ENCODE measurements around the gene WNT10A. TPM values are rescaled to one million over a fixed set of nuclear protein-coding genes. Genes with fewer than 3 reads are reported as not detected.

The WNT10A gene
- total and polyA plus RNA-seq, 9 of the 15 experiments (the other 6 are each of a cell fraction or from before 2014, with no cell fraction given), result not detected

DNA sequence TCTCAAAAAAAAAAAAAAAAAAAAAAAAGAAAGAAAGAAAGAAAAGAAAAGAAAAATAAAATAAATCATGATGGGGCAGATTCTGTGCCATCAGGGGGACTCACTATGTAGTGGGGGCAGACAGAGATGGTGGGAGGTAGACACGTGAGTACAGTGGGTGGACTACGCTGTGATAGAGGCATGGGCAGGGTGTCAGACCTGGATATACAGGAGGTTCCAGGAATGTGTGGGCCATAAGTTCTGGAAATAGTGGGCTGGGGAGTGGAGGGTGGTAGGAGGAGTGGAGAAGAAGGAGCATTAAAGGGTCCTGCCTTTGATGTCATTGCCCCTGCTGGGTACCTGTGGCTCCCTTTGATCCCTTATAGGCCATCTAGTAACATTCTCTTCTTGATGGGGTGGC lies 29.9 kb upstream of the WNT10A start (continued):
- TF ChIP-seq RERE (CRISPR knock-in tag; IDR thresholded peaks at IDR 0.05; ENCODE audit: borderline replicate concordance), result no peak

- DNase-seq (ENCODE audit: extremely low read depth in 1 of 4, low spot score in 3 of 4), result no peak
- Histone ChIP-seq H3K9me3 (replicated peaks; ENCODE audit: control insufficient read depth, insufficient read depth, low read depth, low read length) (no peaks in the 10 kb centered on the region), H3K36me3 (ENCODE audit: control insufficient read depth, insufficient read depth, low read length) (no peaks in the 10 kb centered on the region), H4K20me1 (replicated peaks; ENCODE audit: control insufficient read depth, insufficient read depth, low read length) (no peaks in the 10 kb centered on the region), H3K27me3 (ENCODE audit: control insufficient read depth in 2 of 2, insufficient read depth in 2 of 2, low read length in 2 of 2) (peaks cover 0 to 21% of the 10 kb centered on the region in 2 experiments; a peak in 2 of 5 replicates), H3K4me1 (replicated peaks in 1 of 2; ENCODE audit: control insufficient read depth in 2 of 2, insufficient read depth in 2 of 2, low read length in 2 of 2) (no peaks in the 10 kb centered on the region; a peak in 1 of 5 replicates), H3K4me2 (ENCODE audit: insufficient read depth, low read length) (no peak overlapping the region), H2AFZ (ENCODE audit: low read depth, low read length) (no peak overlapping the region), H3K4me3 (no peak overlapping the region), H3K79me2 (ENCODE audit: control insufficient read depth, insufficient read depth, low read length) (no peaks in the 10 kb centered on the region), H3K9ac (ENCODE audit: insufficient read depth in 1 of 2, low read depth in 2 of 2, low read length in 2 of 2) (no peak overlapping the region), H3K9me1 (ENCODE audit: control insufficient read depth, insufficient read depth, low read length) (no peaks in the 10 kb centered on the region), H3K27ac (ENCODE audit: extremely low read depth, low read depth, low read length) (no peak overlapping the region)
- WGBS (ENCODE audit: insufficient coverage, low coverage, missing lambda C conversion rate), result 0% methylated on average over 3 of the region's 3 CpGs
- no peak for ATAC-seq
- intact Hi-C loops (cut with micrococcal nuclease) (loop anchor here (10.0 kb wide), 1 partner anchor 304 kb away; no protein-coding TSS in a partner anchor), in situ Hi-C loops (cut with MboI) (loop anchor here (10.0 kb wide), 1 partner anchor 264 kb away; no protein-coding TSS in a partner anchor)
- ChIA-PET CTCF (ENCODE audit: low intra/inter-chr PET ratio) (interaction anchor here (1.7 kb wide), 1 partner anchor 47 kb away, joined by 10 read pairs; no protein-coding TSS in a partner anchor), POLR2A (no interaction called here)
- no peak for FAIRE-seq
- BruUV-seq (replicated peaks), result no TSS peak
- no peak for TF ChIP-seq RFX5 (IDR thresholded peaks at IDR 0.05; ENCODE audit: low read depth, low read length)
- TF ChIP-seq, protein P1, sequence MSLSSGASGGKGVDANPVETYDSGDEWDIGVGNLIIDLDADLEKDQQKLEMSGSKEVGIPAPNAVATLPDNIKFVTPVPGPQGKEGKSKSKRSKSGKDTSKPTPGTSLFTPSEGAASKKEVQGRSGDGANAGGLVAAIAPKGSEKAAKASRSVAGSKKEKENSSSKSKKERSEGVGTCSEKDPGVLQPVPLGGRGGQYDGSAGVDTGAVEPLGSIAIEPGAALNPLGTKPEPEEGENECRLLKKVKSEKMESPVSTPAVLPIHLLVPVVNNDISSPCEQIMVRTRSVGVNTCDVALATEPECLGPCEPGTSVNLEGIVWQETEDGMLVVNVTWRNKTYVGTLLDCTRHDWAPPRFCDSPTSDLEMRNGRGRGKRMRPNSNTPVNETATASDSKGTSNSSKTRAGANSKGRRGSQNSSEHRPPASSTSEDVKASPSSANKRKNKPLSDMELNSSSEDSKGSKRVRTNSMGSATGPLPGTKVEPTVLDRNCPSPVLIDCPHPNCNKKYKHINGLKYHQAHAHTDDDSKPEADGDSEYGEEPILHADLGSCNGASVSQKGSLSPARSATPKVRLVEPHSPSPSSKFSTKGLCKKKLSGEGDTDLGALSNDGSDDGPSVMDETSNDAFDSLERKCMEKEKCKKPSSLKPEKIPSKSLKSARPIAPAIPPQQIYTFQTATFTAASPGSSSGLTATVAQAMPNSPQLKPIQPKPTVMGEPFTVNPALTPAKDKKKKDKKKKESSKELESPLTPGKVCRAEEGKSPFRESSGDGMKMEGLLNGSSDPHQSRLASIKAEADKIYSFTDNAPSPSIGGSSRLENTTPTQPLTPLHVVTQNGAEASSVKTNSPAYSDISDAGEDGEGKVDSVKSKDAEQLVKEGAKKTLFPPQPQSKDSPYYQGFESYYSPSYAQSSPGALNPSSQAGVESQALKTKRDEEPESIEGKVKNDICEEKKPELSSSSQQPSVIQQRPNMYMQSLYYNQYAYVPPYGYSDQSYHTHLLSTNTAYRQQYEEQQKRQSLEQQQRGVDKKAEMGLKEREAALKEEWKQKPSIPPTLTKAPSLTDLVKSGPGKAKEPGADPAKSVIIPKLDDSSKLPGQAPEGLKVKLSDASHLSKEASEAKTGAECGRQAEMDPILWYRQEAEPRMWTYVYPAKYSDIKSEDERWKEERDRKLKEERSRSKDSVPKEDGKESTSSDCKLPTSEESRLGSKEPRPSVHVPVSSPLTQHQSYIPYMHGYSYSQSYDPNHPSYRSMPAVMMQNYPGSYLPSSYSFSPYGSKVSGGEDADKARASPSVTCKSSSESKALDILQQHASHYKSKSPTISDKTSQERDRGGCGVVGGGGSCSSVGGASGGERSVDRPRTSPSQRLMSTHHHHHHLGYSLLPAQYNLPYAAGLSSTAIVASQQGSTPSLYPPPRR (CRISPR knock-in tag; IDR thresholded peaks at IDR 0.05; ENCODE audit: borderline replicate concordance), result no peak
- no peak for TF ChIP-seq ZNF431 (CRISPR knock-in tag; IDR thresholded peaks at IDR 0.05)
- TF ChIP-seq HDAC2 (IDR thresholded peaks at IDR 0.05), result no peak
- TF ChIP-seq SLC30A9 (CRISPR knock-in tag; IDR thresholded peaks at IDR 0.05), result no peak
- no peak for TF ChIP-seq ELF1 (tag; IDR thresholded peaks at IDR 0.05)
- no peak for TF ChIP-seq RBM34 (IDR thresholded peaks at IDR 0.05; ENCODE audit: borderline replicate concordance, insufficient read depth, low read length)
- TF ChIP-seq THRAP3 (IDR thresholded peaks at IDR 0.05; ENCODE audit: borderline replicate concordance), result no peak
- TF ChIP-seq SIN3A (IDR thresholded peaks at IDR 0.05; ENCODE audit: borderline replicate concordance in 2 of 2, control insufficient read depth in 1 of 2, low read depth in 2 of 2, low read length in 2 of 2), result no peak
- TF ChIP-seq BCOR (IDR thresholded peaks at IDR 0.05), result no peak
Observed at GRCh38 chr2:218851286-218851685, 29.4 kb upstream of the WNT10A start.

Data from K562 (cell line).